HL-60/S4 treated with phorbol 12-myristate 13-acetate at 8.2 ng/mL for 4 days and 3 days (cell line): ENCODE data around the gene MRPL28.
"Not testable (repeated sequence)": the region's sequence is repeated elsewhere in the genome, so short reads cannot be mapped to it uniquely, and the experiment has no call there.

Source experiments
- in situ Hi-C: fragments of 300-500 bp; cut with MboI; formaldehyde crosslinking; loops from 2 replicates; pipeline ENCODE4 v1.15.0; 2022; ENCODE audit warnings: low sequenced_read_pairs

MRPL28 gene

GRCh38 chr16:391885-392335 lies 21.6 kb upstream of the MRPL28 start:
- in situ Hi-C loops, result no loop called here

GRCh38 chr16:389352-389751 lies 19.0 kb upstream of the MRPL28 start:
- in situ Hi-C loops, result no loop called here

- in situ Hi-C loops, result not testable (repeated sequence)
Measured at GRCh38 chr16:387761-388666, 17.7 kb upstream of the MRPL28 start.

- in situ Hi-C loops, result no loop called here
Measured at GRCh38 chr16:386641-387156, 16.4 kb upstream of the MRPL28 start.

GRCh38 chr16:383326-384051 lies 13.2 kb upstream of the MRPL28 start:
- in situ Hi-C loops, result no loop called here

- in situ Hi-C loops, result no loop called here
Measured at GRCh38 chr16:381789-382717, 11.7 kb upstream of the MRPL28 start, which contains the start of gene PGAP6. Gene PGAP6, minus strand, starts transcription at chr16:381978. Its CDS starts 157 bp downstream, at chr16:381821.

GRCh38 chr16:381012-381788 lies 10.9 kb upstream of the MRPL28 start:
- in situ Hi-C loops, result no loop called here

GRCh38 chr16:380762-381011 lies 10.3 kb upstream of the MRPL28 start:
- in situ Hi-C loops, result no loop called here

- in situ Hi-C loops, result no loop called here
Measured at GRCh38 chr16:379961-380761, 9.8 kb upstream of the MRPL28 start.

- in situ Hi-C loops, result no loop called here
Measured at GRCh38 chr16:379183-379960, 9.0 kb upstream of the MRPL28 start.

GRCh38 chr16:378821-379182 lies 8.5 kb upstream of the MRPL28 start:
- in situ Hi-C loops, result no loop called here

- in situ Hi-C loops, result not testable (repeated sequence)
Measured at GRCh38 chr16:378113-378820, 7.9 kb upstream of the MRPL28 start.

GRCh38 chr16:377419-377951 lies 7.1 kb upstream of the MRPL28 start:
- in situ Hi-C loops, result no loop called here

- in situ Hi-C loops, result no loop called here
Measured at GRCh38 chr16:376817-377418, 6.6 kb upstream of the MRPL28 start.

GRCh38 chr16:375927-376816 lies 5.8 kb upstream of the MRPL28 start:
- in situ Hi-C loops, result no loop called here

GRCh38 chr16:375212-375611 lies 4.9 kb upstream of the MRPL28 start:
- in situ Hi-C loops, result no loop called here

GRCh38 chr16:374616-374926 lies 4.2 kb upstream of the MRPL28 start:
- in situ Hi-C loops, result no loop called here
